ENCODE data around the gene GOLIM4. TPM values are rescaled to one million over a fixed set of nuclear protein-coding genes. Genes with fewer than 3 reads are reported as not detected.

The GOLIM4 gene
- total and polyA plus RNA-seq, 2 of the 13 experiments (the other 11 are each of a cell fraction or from before 2014, with no cell fraction given) = 10.9 to 47.7 TPM

- no peak overlapping the region for H3K9ac ChIP-seq (ENCODE audit: insufficient read depth, low read depth, low read length)
- CTCF ChIA-PET (ENCODE audit: low intra/inter-chr PET ratio, low total read pairs) = no interaction called here
- FAIRE-seq (no peak), ATAC-seq (no peak), DNase-seq (ENCODE audit: low spot score) (no peak)
- no peak overlapping the region for H3K27ac ChIP-seq (ENCODE audit: extremely low read length, insufficient read depth, low read length)
- H3K4me2 ChIP-seq (ENCODE audit: low read depth, low read length) = no peak overlapping the region
- H4K20me1 ChIP-seq (ENCODE audit: insufficient read depth, low read length) = no peaks in the 10 kb centered on the region
- peaks cover 1 to 3% of the 10 kb centered on the region in 2 experiments; a peak in 3 of 5 replicates for H3K27me3 ChIP-seq (ENCODE audit: control insufficient read depth in 1 of 2, insufficient read depth in 2 of 2, low read length in 2 of 2)
- intact Hi-C loops (cut with micrococcal nuclease; ENCODE audit: unreplicated experiment) = no loop called here
- WGBS (ENCODE audit: low lambda C conversion rate) = 27% methylated on average over 5 of the region's 5 CpGs
- no peaks in the 10 kb centered on the region for H3K36me3 ChIP-seq (replicated peaks in 1 of 2; ENCODE audit: control insufficient read depth in 1 of 2, insufficient read depth in 2 of 2, low read length in 2 of 2)
- no peaks in the 10 kb centered on the region for H3K79me2 ChIP-seq (ENCODE audit: insufficient read depth, low read length)
- H3K9me3 ChIP-seq (ENCODE audit: low read length) = no peaks in the 10 kb centered on the region
- in situ Hi-C loops (cut with HindIII; ENCODE audit: extremely low pct_ligation_motif_present, low pct_unique_long_range_greater_than_20kb) = no loop called here
- H3K4me3 ChIP-seq (replicated peaks in 1 of 3; ENCODE audit: insufficient read depth in 1 of 3, low read depth in 2 of 3, low read length in 3 of 3) = no peak overlapping the region
- POLR2A ChIA-PET = no interaction called here
- H2AFZ ChIP-seq (ENCODE audit: low read length) = no peak overlapping the region
- no peaks in the 10 kb centered on the region for H3K4me1 ChIP-seq (ENCODE audit: insufficient read depth, low read length)
- BruUV-seq (replicated peaks) = no TSS peak
- TF ChIP-seq, protein P1, sequence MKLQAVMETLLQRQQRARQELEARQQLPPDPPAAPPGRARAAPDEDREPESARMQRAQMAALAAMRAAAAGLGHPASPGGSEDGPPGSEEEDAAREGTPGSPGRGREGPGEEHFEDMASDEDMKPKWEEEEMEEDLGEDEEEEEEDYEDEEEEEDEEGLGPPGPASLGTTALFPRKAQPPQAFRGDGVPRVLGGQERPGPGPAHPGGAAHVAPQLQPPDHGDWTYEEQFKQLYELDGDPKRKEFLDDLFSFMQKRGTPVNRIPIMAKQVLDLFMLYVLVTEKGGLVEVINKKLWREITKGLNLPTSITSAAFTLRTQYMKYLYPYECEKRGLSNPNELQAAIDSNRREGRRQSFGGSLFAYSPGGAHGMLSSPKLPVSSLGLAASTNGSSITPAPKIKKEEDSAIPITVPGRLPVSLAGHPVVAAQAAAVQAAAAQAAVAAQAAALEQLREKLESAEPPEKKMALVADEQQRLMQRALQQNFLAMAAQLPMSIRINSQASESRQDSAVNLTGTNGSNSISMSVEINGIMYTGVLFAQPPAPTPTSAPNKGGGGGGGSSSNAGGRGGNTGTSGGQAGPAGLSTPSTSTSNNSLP (IDR thresholded peaks at IDR 0.05; ENCODE audit: low read depth, low read length) = no peak
- no peak for TF ChIP-seq ZNF296 (CRISPR knock-in tag; conservative IDR thresholded peaks at IDR 0.05)
- TF ChIP-seq, protein P2, sequence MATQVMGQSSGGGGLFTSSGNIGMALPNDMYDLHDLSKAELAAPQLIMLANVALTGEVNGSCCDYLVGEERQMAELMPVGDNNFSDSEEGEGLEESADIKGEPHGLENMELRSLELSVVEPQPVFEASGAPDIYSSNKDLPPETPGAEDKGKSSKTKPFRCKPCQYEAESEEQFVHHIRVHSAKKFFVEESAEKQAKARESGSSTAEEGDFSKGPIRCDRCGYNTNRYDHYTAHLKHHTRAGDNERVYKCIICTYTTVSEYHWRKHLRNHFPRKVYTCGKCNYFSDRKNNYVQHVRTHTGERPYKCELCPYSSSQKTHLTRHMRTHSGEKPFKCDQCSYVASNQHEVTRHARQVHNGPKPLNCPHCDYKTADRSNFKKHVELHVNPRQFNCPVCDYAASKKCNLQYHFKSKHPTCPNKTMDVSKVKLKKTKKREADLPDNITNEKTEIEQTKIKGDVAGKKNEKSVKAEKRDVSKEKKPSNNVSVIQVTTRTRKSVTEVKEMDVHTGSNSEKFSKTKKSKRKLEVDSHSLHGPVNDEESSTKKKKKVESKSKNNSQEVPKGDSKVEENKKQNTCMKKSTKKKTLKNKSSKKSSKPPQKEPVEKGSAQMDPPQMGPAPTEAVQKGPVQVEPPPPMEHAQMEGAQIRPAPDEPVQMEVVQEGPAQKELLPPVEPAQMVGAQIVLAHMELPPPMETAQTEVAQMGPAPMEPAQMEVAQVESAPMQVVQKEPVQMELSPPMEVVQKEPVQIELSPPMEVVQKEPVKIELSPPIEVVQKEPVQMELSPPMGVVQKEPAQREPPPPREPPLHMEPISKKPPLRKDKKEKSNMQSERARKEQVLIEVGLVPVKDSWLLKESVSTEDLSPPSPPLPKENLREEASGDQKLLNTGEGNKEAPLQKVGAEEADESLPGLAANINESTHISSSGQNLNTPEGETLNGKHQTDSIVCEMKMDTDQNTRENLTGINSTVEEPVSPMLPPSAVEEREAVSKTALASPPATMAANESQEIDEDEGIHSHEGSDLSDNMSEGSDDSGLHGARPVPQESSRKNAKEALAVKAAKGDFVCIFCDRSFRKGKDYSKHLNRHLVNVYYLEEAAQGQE (IDR thresholded peaks at IDR 0.05; ENCODE audit: borderline replicate concordance in 1 of 2, low read depth in 1 of 2, low read length in 2 of 2) = no peak
- TF ChIP-seq MXD3 (CRISPR knock-in tag; IDR thresholded peaks at IDR 0.05) = no peak
- TF ChIP-seq, protein P3, sequence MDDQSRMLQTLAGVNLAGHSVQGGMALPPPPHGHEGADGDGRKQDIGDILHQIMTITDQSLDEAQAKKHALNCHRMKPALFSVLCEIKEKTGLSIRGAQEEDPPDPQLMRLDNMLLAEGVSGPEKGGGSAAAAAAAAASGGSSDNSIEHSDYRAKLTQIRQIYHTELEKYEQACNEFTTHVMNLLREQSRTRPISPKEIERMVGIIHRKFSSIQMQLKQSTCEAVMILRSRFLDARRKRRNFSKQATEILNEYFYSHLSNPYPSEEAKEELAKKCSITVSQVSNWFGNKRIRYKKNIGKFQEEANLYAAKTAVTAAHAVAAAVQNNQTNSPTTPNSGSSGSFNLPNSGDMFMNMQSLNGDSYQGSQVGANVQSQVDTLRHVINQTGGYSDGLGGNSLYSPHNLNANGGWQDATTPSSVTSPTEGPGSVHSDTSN (CRISPR knock-in tag; IDR thresholded peaks at IDR 0.05; ENCODE audit: borderline replicate concordance) = no peak
- no peak for TF ChIP-seq KMT2B (CRISPR knock-in tag; IDR thresholded peaks at IDR 0.05)
- no peak for TF ChIP-seq SNAPC2 (CRISPR knock-in tag; IDR thresholded peaks at IDR 0.05)
- TF ChIP-seq, protein P4, sequence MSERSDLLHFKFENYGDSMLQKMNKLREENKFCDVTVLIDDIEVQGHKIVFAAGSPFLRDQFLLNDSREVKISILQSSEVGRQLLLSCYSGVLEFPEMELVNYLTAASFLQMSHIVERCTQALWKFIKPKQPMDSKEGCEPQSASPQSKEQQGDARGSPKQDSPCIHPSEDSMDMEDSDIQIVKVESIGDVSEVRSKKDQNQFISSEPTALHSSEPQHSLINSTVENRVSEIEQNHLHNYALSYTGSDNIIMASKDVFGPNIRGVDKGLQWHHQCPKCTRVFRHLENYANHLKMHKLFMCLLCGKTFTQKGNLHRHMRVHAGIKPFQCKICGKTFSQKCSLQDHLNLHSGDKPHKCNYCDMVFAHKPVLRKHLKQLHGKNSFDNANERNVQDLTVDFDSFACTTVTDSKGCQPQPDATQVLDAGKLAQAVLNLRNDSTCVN (CRISPR knock-in tag; IDR thresholded peaks at IDR 0.05; ENCODE audit: borderline replicate concordance) = no peak
- no peak for TF ChIP-seq SNRNP70 (IDR thresholded peaks at IDR 0.05; ENCODE audit: low read depth, low read length)
- TF ChIP-seq ZNF75D (CRISPR knock-in tag; IDR thresholded peaks at IDR 0.05; ENCODE audit: borderline replicate concordance) = no peak
- no peak for TF ChIP-seq STAT5B (CRISPR knock-in tag; IDR thresholded peaks at IDR 0.05)
- no peak for TF ChIP-seq TEAD3 (CRISPR knock-in tag; optimal IDR thresholded peaks at IDR 0.05; ENCODE audit: borderline replicate concordance)
- no peak for TF ChIP-seq SRY (CRISPR knock-in tag; IDR thresholded peaks at IDR 0.05)
- no peak for TF ChIP-seq ZNF619 (CRISPR knock-in tag; IDR thresholded peaks at IDR 0.05)
- no peak for TF ChIP-seq CENPT (CRISPR knock-in tag; IDR thresholded peaks at IDR 0.05; ENCODE audit: low read depth)
- no peak for TF ChIP-seq MTA1 (CRISPR knock-in tag; IDR thresholded peaks at IDR 0.05; ENCODE audit: borderline replicate concordance)
- TF ChIP-seq ZNF10 (CRISPR knock-in tag; IDR thresholded peaks at IDR 0.05; ENCODE audit: borderline replicate concordance, low read depth) = no peak
These were observed 97.5 kb downstream of the GOLIM4 start for GRCh38 chr3:167998253-167998652.

Data from HepG2 (cell line).